CD4-positive, alpha-beta T cell treated with Interferon gamma for 1 hour (primary cell): ENCODE results near the gene PRG3.

Experiments used
- DNase-seq: peaks from one replicate; pipeline ENCODE4 v3.0.0-alpha.2; 2020

PRG3 gene

GRCh38 chr11:57335343-57336110, 45.4 kb downstream of the PRG3 start, which contains the start of gene SSRP1:
Gene SSRP1, minus strand, starts transcription at chr11:57335892. Its CDS starts 771 bp downstream, at chr11:57335121.
- DNase-seq = peak; percentile 90

- no peak for DNase-seq
These were observed 46.0 kb downstream of the PRG3 start for GRCh38 chr11:57335023-57335342.

GRCh38 chr11:57332694-57333440, 48.1 kb downstream of the PRG3 start:
- no peak for DNase-seq

- no peak for DNase-seq
These were observed 49.2 kb downstream of the PRG3 start for GRCh38 chr11:57331720-57332119.

GRCh38 chr11:57330029-57330428, 50.9 kb downstream of the PRG3 start:
- DNase-seq = no peak

- DNase-seq = no peak
These were observed 53.2 kb downstream of the PRG3 start for GRCh38 chr11:57327721-57328120.
